ENCODE measurements around the gene RRAGD. TPM values are rescaled to one million over a fixed set of nuclear protein-coding genes. Genes with fewer than 3 reads are reported as not detected.

The RRAGD gene
- total RNA-seq, 2 donors from 2014 or later, result 0.95 to 2.0 TPM

DNA sequence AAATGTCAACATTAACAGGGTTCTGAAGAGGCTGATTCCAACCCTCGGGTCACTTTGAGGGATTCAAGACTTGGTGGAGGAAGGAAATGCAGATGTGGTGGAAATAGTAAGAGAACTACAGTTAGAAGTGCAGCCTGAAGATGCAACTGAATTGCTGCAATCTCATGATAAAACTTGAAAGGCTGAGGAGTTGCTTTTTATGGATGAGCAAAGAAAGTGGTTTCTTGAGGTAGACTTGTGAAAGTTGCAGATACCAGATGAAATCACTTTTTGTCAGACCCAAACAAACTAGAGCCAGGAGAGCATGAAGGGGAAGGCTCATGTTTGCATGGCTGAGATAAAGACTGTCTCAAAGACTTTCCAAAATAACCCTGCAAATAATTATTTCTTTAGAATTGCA, 37.1 kb upstream of the RRAGD start:
- no peak for DNase-seq
- H3K9ac ChIP-seq (ENCODE audit: extremely low read depth, low read length, poor library complexity, severe bottlenecking), result no peak overlapping the region
- H3K4me3 ChIP-seq (ENCODE audit: low read length), result no peak overlapping the region
- TF ChIP-seq, protein P1, sequence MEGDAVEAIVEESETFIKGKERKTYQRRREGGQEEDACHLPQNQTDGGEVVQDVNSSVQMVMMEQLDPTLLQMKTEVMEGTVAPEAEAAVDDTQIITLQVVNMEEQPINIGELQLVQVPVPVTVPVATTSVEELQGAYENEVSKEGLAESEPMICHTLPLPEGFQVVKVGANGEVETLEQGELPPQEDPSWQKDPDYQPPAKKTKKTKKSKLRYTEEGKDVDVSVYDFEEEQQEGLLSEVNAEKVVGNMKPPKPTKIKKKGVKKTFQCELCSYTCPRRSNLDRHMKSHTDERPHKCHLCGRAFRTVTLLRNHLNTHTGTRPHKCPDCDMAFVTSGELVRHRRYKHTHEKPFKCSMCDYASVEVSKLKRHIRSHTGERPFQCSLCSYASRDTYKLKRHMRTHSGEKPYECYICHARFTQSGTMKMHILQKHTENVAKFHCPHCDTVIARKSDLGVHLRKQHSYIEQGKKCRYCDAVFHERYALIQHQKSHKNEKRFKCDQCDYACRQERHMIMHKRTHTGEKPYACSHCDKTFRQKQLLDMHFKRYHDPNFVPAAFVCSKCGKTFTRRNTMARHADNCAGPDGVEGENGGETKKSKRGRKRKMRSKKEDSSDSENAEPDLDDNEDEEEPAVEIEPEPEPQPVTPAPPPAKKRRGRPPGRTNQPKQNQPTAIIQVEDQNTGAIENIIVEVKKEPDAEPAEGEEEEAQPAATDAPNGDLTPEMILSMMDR (conservative IDR thresholded peaks at IDR 0.05), result no peak
- no peaks in the 10 kb centered on the region for H3K27me3 Mint-ChIP-seq (ENCODE audit: insufficient read depth)
- no peaks in the 10 kb centered on the region for H3K4me1 ChIP-seq (ENCODE audit: control insufficient read depth, insufficient read depth, low read length)
- peaks cover 3% of the 10 kb centered on the region for H3K9me3 ChIP-seq (ENCODE audit: control insufficient read depth, low read length)
- peaks cover 12% of the 10 kb centered on the region for H3K36me3 Mint-ChIP-seq (ENCODE audit: low read depth)
- H3K4me1 Mint-ChIP-seq, result no peaks in the 10 kb centered on the region
- H3K27ac ChIP-seq (ENCODE audit: low read depth, low read length), result no peak overlapping the region
- H3K9me3 Mint-ChIP-seq, result peaks cover 1% of the 10 kb centered on the region
- H3K36me3 ChIP-seq (ENCODE audit: control insufficient read depth, insufficient read depth, low read length), result peaks cover 14% of the 10 kb centered on the region
- no peaks in the 10 kb centered on the region for H3K27me3 ChIP-seq (ENCODE audit: control insufficient read depth, insufficient read depth, low read length, poor library complexity, severe bottlenecking)
- no peak overlapping the region for H3K27ac Mint-ChIP-seq
- H3K4me3 Mint-ChIP-seq, result no peak overlapping the region
- WGBS, 2 experiments (ENCODE audit: insufficient coverage in 1 of 2, insufficient read length in 1 of 2), result 82 to 89% methylated on average over 1 of the region's 1 CpG

DNA sequence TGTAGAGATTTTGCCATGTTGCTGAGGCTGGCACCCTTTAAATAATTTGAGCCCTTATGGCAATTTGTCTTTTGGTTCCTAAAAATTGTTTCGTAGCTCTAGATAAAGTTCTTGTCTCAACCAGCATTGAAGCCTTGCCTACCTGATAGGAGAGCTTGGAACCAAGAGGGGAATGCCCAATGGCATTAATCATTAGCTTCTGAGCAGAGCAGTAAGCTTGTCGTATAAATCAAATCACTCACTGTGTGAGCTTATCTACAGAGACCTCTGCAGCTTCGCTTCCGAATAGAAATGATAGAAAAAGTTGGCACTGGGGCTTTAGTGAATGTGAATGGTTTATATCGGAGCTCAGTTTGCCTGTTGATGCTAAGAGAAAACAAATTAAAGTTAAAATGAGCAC, 31.6 kb upstream of the RRAGD start:
- no peak overlapping the region for H3K4me3 Mint-ChIP-seq
- H3K27me3 ChIP-seq (ENCODE audit: control insufficient read depth, insufficient read depth, low read length, poor library complexity, severe bottlenecking), result no peaks in the 10 kb centered on the region
- H3K4me1 ChIP-seq (ENCODE audit: control insufficient read depth, insufficient read depth, low read length), result no peaks in the 10 kb centered on the region
- H3K36me3 Mint-ChIP-seq (ENCODE audit: low read depth), result peaks cover 21% of the 10 kb centered on the region
- H3K9me3 ChIP-seq (ENCODE audit: control insufficient read depth, low read length), result peaks cover 6% of the 10 kb centered on the region
- no peak overlapping the region for H3K27ac Mint-ChIP-seq
- DNase-seq, result no peak
- H3K9me3 Mint-ChIP-seq, result peaks cover 2% of the 10 kb centered on the region
- peaks cover 24% of the 10 kb centered on the region for H3K36me3 ChIP-seq (ENCODE audit: control insufficient read depth, insufficient read depth, low read length)
- TF ChIP-seq, protein P1 (conservative IDR thresholded peaks at IDR 0.05), result no peak
- 93 to 98% methylated on average over 5 of the region's 5 CpGs for WGBS, 2 experiments (ENCODE audit: insufficient coverage in 1 of 2, insufficient read length in 1 of 2)
- H3K4me3 ChIP-seq (ENCODE audit: low read length), result no peak overlapping the region
- H3K27me3 Mint-ChIP-seq (ENCODE audit: insufficient read depth), result peaks cover 2% of the 10 kb centered on the region
- H3K4me1 Mint-ChIP-seq, result peaks cover 2% of the 10 kb centered on the region
- H3K27ac ChIP-seq (ENCODE audit: low read depth, low read length), result no peak overlapping the region
- H3K9ac ChIP-seq (ENCODE audit: extremely low read depth, low read length, poor library complexity, severe bottlenecking), result no peak overlapping the region

GRCh38 chr6:89440200-89440599, 28.1 kb upstream of the RRAGD start:
- no peak overlapping the region for H3K4me3 ChIP-seq (ENCODE audit: low read length)
- peaks cover 22% of the 10 kb centered on the region for H3K36me3 Mint-ChIP-seq (ENCODE audit: low read depth)
- 83 to 100% methylated on average over 1 to 3 of the region's 3 CpGs for WGBS, 2 experiments (ENCODE audit: insufficient coverage in 1 of 2, insufficient read length in 1 of 2)
- H3K27ac ChIP-seq (ENCODE audit: low read depth, low read length), result no peak overlapping the region
- H3K36me3 ChIP-seq (ENCODE audit: control insufficient read depth, insufficient read depth, low read length), result peaks cover 40% of the 10 kb centered on the region
- peaks cover 6% of the 10 kb centered on the region for H3K9me3 ChIP-seq (ENCODE audit: control insufficient read depth, low read length)
- TF ChIP-seq, protein P1 (conservative IDR thresholded peaks at IDR 0.05), result no peak
- no peak overlapping the region for H3K9ac ChIP-seq (ENCODE audit: extremely low read depth, low read length, poor library complexity, severe bottlenecking)
- no peak overlapping the region for H3K27ac Mint-ChIP-seq
- H3K4me1 ChIP-seq (ENCODE audit: control insufficient read depth, insufficient read depth, low read length), result no peaks in the 10 kb centered on the region
- DNase-seq, result peak; percentile 16
- peaks cover 22% of the 10 kb centered on the region for H3K4me1 Mint-ChIP-seq
- H3K27me3 Mint-ChIP-seq (ENCODE audit: insufficient read depth), result peaks cover 9% of the 10 kb centered on the region
- no peaks in the 10 kb centered on the region for H3K27me3 ChIP-seq (ENCODE audit: control insufficient read depth, insufficient read depth, low read length, poor library complexity, severe bottlenecking)
- H3K9me3 Mint-ChIP-seq, result peaks cover 2% of the 10 kb centered on the region
- H3K4me3 Mint-ChIP-seq, result no peak overlapping the region
